GM12891 (cell line): ENCODE results near the gene PDPK1.
"Not testable (repeated sequence)": the region's sequence is repeated elsewhere in the genome, so short reads cannot be mapped to it uniquely, and the experiment has no call there.

Source experiments
- DNase-seq: peaks from one replicate; pipeline ENCODE4 v3.0.0; 2011; ENCODE audit warnings: low spot score; ENCODE audit not compliant: insufficient read length
- FAIRE-seq: peaks from 2 replicates; lab custom pipeline; 2011; peaks lifted over from hg19 to GRCh38; lab: Jason Lieb, UNC
- PAX5 ChIP-seq: IDR thresholded peaks from 2 replicates; pipeline ENCODE4 v1.6.1; 2011; ENCODE audit warnings: low read length, moderate library complexity, mild to moderate bottlenecking; ENCODE audit not compliant: insufficient read depth, severe bottlenecking
- POLR2A ChIP-seq: IDR thresholded peaks from 2 replicates; pipeline ENCODE4 v1.6.1; 2011; ENCODE audit warnings: low read depth, low read length, control low read depth
- POLR2AphosphoS5 ChIP-seq: IDR thresholded peaks from 2 replicates; pipeline ENCODE4 v1.6.1; 2011; ENCODE audit warnings: low read depth, low read length, control low read depth
- POU2F2 ChIP-seq: IDR thresholded peaks from 2 replicates; pipeline ENCODE4 v1.6.1; 2011; ENCODE audit warnings: low read depth, mild to moderate bottlenecking, control low read depth, low read length, moderate library complexity
- SPI1 ChIP-seq: IDR thresholded peaks from 2 replicates; pipeline ENCODE4 v1.6.1; 2011; ENCODE audit warnings: low read depth, low read length, control low read depth
- TAF1 ChIP-seq: IDR thresholded peaks from 2 replicates; pipeline ENCODE4 v1.6.1; 2011; ENCODE audit warnings: low read depth, low read length, control low read depth

The PDPK1 gene

DNA sequence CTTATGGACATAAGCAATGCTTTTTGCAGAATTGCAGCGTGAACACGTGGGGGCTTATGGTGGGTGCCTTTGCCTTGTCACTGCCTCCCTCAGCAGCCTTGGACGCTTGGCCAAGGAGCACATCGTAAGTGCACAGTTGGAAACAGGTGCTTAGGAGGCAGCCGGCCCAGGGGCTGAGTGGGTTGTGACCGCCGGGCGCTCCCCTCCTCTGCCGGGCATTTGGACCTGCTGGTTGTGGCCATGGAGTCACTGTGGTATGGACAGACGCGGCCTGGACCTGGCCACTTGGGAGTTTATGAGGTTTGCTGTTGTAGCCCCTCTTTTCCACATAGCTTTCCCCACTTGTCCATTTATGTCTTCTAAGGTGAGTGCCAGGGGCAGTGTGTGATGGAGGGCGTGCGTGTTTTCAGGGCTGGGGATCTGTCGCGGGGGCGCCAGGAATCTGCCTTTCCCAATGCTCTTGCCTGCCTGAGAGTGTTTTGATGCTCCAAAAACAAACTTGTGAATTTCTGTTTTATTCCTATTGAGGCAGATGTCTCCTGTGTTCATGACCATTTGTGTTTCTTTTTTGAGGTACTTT lies 49.2 kb downstream of the PDPK1 start:
- no peak for DNase-seq
- TF ChIP-seq TAF1 (no peak), POU2F2 (no peak), POLR2AphosphoS5 (no peak), PAX5 (no peak), SPI1 (no peak), POLR2A (no peak)

DNA sequence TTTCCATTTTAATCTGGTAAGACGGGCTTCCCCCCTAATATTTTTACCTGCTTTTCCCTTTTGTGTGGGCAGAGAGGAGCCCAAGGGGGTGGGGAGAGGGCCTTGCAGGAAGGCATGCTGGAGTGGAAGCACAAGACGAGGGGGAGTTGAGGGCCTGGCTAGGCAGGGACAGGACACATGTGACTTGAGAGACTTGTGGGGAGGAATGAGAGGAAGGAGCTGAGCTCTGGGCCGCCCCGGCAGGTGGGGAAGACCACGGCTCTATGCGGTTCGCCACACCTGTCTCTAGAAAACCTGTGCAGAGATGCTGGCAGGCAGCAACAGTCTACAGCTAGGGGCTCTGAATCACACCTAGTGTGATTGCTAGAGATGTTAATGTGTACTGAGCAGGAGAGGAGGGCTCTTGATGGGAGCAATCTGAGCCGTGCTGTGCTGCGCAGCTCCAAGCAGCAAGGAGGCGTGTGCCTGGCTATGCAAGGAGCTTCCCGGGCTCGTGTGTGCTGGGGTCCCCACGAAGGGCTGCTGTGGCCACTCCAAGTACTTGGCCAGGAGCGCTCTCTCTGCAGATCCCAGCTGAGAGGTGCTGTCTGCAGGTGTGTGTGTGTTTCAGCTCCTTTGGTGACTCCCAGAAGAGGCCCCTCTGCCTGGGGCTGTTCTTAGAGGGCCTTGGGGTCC lies 50.2 kb downstream of the PDPK1 start:
- FAIRE-seq: no peak
- no peak for TF ChIP-seq PAX5
- no peak for TF ChIP-seq TAF1
- no peak for TF ChIP-seq POLR2AphosphoS5
- no peak for TF ChIP-seq POU2F2
- TF ChIP-seq POLR2A: no peak
- TF ChIP-seq SPI1: no peak

More for the DNA sequence above, 49.2 kb downstream of the PDPK1 start:
- FAIRE-seq: no peak

DNA sequence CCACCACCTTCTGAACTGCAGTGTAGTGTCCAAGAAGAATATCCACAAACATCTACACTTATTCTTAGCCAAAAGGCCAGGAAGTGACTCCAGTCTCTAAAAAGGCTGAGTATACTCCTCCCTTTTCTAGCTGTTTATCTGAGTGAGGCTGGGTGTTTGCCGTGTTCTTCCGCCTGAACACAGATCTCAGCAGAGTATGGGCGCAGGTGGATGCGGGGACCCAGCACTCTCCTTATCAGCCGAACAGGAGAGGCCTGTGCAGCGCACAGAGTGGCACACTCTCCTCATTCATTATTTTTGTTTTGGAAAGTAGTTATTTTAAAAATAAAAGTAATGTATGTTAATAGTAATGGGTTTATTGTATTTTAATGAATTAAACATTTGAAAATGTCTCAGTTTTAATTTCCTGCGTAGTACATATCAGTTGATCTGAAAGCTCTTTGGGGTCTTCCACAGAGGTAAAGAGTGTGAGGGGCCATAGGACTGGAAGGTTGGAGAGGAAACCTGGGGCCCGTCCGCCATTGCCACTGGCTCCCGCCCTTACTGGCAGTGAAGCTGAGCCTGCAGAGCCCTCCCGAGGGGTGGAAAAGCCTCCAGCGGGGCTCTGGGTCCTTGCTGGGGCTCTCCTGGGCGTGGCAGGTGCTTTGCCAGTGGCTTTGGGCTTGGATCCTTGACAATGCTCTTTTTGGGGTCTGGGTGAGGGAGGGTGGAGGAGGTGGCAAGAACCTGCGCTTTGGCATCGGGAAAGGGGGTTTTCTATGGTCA lies 53.8 kb downstream of the PDPK1 start:
- FAIRE-seq (no peak), DNase-seq (no peak)
- TF ChIP-seq PAX5 (no peak), POU2F2 (no peak), POLR2AphosphoS5 (no peak), TAF1 (no peak), POLR2A (no peak), SPI1 (no peak)

More for the DNA sequence above, 50.2 kb downstream of the PDPK1 start:
- DNase-seq: no peak

DNA sequence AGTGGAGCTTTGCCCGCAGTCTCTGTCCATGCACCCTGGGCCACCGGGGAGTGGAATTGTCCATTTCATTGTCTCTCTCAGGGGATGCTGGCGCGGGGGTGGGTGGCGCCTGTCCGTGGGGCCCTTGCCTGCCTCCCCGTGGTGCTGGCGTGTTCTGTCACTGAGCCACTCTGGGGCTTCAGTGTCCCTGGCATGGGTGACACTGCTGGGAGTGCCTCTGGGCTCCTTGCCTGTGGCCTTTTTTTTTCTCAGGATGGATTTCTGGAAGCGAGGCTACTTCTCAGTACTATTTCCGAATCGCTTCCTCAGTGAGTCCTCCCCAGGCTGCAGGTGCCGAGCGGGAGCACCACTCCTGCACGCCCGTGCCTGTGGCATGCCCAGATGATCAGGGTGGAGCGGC lies 55.0 kb downstream of the PDPK1 start:
- FAIRE-seq: no peak
- DNase-seq: no peak
- TF ChIP-seq POLR2A (no peak), POLR2AphosphoS5 (no peak), POU2F2 (no peak), PAX5 (no peak), TAF1 (no peak)

DNA sequence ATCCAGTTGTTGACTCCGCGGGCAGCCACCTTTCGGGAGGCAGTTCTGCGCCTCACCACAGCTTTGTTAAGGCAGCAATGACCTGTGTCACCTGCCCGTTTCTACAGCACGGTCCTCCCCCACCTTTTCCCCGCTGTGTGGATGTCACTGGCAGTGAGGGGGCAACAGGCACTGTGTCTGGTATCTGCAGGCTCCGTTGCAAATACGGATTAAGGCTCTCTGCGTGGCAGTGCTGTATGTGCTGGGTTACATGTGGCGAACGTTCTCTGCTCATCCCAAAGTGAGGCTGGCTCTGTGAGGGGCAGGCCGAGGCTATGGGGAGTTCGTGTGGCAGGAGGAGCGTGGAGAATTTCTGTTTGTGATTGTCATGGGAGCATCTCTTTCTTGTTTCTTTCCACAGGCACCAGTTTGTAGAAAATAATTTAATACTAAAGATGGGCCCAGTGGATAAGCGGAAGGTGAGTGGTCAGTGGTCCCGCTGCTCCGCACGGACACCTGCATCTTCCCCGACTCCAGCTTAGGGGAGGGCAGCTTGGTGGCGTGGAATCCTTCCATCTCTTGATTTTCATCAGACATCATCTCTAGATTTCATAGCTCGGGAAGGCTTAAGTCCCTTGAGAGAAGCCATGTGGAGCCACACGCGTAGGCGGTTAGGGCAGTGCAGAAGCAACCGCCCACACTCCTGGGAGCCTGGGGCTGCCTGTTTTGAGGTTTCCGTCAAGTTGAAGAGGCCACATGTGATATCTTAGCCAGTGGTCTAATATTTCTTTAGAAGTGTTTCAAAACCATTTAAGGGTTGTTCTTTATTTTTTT lies 57.8 kb downstream of the PDPK1 start:
- FAIRE-seq (no peak), DNase-seq (no peak)
- TF ChIP-seq POU2F2 (no peak), TAF1 (no peak), POLR2AphosphoS5 (no peak), SPI1 (no peak), POLR2A (no peak), PAX5 (no peak)

DNA sequence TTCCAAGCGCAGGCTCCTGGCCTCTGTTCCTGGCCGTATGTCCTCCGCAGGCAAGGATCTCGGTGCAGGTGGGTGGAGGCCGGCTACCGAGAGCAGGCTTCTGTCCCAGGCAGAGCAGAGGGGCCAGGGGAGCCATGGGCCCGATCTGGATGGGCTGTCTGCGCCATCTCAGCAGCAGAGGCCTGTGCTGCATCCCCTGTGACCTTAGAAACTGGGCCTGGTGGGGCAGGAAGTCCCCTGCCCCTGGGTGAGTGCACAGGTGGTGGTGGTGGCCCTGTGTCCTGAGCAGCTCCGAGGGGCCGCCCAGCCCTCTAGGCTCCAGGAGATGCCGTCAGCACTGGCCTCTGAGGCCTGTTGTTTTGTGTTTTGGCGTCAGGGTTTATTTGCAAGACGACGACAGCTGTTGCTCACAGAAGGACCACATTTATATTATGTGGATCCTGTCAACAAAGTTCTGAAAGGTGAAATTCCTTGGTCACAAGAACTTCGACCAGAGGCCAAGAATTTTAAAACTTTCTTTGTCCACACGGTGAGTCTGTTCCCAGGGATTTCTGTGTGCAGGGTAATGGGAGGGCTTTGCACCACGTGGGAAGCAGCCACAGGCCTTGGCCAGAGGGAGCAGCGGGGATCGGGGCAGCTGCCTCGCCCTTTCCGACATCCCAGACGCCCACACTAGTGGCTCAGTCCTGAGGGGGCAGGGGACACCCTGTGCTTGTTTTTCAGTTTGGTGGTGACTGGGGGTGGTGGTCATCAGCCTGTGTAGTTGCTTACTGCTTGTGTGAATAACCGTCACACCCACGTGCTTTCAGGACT lies 59.1 kb downstream of the PDPK1 start:
- FAIRE-seq (no peak), DNase-seq (no peak)
- TF ChIP-seq TAF1 (no peak), PAX5 (no peak), POLR2AphosphoS5 (no peak), POLR2A (no peak), POU2F2 (no peak)

DNA sequence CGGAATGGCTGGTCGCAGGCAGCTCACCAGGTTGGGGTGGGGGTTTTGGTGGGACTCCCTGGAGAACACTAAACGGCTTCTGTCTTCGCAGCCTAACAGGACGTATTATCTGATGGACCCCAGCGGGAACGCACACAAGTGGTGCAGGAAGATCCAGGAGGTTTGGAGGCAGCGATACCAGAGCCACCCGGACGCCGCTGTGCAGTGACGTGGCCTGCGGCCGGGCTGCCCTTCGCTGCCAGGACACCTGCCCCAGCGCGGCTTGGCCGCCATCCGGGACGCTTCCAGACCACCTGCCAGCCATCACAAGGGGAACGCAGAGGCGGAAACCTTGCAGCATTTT lies 59.7 kb downstream of the PDPK1 start:
- TF ChIP-seq PAX5 (no peak), TAF1 (no peak), POLR2A (no peak), SPI1 (no peak), POU2F2 (no peak), POLR2AphosphoS5 (no peak)
- FAIRE-seq (no peak), DNase-seq (no peak)

DNA sequence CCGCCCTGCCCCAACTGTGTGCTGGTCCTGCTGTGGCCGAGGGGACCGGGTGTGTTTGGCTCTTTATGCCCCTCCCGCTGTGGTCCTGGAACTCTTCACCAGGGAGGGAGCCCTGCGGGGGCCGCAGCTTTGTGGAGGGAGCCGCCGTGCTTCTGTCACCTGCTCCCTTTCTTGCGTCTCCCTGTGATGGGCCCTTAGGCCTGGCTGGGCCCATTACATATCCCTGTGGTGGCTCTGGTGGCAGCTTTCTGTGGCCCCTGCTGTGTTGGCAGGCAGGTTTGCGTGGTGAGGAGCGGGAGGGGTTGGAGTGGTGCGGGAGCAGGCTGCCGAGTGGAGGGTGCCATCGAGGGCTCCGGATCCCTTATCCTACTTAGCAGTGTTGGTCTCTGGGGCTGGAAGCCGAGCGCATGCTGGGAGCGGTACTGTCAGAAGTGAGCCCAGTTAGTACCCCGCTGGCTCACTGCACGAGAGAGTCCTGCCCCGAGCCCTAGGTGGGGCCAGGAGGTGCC lies 60.4 kb downstream of the PDPK1 start:
- no peak for FAIRE-seq
- TF ChIP-seq PAX5 (no peak), POLR2A (no peak), POU2F2 (no peak), SPI1 (no peak), POLR2AphosphoS5 (no peak), TAF1 (no peak)

DNA sequence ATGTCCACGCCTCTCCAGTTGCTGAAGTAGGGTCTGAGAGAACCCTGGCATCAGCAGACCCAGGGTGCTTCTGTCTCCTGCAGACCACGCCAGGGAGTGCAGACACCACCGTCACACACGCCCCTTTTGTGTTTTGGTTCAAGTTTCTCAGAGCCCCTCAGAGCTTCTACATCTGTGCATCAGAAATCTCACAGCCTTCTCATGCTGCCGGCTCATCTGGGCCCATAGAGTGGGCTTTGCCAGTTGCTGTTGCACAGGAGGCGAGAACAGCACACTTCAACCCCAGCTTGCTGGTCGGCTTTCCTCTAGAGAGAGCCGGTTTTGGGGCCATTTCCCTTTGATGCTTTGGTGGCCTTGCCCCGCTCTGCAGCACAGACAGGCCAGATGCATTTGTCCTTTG lies 60.9 kb downstream of the PDPK1 start:
- no peak for FAIRE-seq
- TF ChIP-seq SPI1 (no peak), TAF1 (no peak), POLR2AphosphoS5 (no peak), POU2F2 (no peak), POLR2A (no peak), PAX5 (no peak)
- no peak for DNase-seq

More for the DNA sequence above, 60.4 kb downstream of the PDPK1 start:
- no peak for DNase-seq

DNA sequence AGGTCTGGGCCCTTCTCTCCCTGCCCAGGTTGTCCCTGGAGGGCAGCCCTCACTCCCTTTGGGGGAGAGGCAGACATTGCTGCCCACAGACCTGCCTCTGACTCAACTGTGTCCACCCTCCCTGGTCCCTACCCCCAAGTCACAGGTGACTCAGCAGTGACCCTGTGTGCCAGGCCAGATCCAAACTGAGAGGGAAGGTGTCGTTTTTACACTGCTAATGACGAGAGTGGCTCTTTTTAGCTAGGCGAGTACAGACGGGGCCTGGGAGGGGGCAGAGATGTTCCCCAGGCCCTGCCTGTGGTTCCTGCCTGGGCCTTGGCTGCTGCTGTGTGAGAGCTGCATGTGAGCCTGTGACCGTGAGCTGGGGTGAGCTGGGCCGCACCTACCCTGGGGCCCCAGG lies 61.3 kb downstream of the PDPK1 start:
- not testable (repeated sequence) for DNase-seq, FAIRE-seq

DNA sequence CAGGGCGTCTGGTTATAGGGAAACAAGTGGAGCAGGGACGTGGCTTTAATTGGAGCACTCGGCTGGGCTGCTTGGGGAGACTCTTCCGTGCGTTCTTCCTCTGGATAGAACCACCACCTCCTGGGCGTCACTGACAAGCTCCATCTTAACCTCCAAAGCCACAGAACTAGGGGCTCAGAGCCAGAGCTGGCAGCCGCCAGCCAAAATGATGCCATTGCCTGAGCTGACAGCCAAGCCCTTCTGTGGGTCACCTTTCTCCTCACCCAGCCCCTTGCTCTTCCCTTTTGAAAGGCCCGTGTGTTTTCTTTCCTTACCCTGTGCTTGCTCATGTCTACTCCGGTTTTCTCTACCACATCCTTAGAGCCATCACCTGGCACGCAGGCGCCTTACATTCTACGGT lies 62.0 kb downstream of the PDPK1 start:
- not testable (repeated sequence) for DNase-seq

DNA sequence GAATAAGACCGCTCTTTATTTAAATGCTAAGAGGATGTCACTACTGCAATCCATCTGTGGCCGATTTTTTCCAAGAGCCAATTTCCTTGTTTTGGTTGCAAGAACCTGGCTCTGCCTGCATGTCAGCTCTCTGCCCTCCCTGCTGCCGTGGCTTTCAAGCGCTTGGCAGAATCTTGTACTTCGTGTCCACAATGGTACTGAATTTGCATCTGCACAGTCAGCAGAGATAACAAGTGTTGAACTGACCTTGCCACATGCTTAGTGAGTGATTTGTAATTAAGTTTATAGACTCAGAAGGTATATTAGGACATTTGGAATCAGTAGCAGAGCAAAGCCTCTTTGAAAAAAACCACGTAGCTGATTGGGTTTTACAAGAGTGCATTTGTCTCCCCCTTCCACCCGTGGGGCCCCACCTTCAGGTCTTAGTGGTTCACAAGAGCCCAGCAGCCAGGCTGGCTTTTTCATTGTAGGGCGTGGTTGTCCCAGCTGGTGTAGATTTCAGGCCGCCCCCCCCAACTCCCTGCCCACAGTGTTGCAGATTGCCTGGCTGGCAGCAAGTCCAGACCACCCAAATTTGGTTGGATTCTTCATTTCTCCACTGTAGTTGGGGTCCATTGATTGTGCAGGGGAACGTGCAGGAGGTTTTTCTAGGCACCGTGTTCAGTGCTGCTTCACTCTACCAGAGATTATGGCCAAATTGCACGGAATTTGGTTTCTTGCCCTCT lies 63.6 kb downstream of the PDPK1 start:
- not testable (repeated sequence) for DNase-seq, FAIRE-seq

More for the DNA sequence above, 62.0 kb downstream of the PDPK1 start:
- not testable (repeated sequence) for FAIRE-seq
